GM12892 (cell line): Measurements from ENCODE around the gene BBLN.
A peak's percentile ranks its signal among the peaks of the same experiment; 100 is the strongest.

Experiments
- DNase-seq: peaks from one replicate; pipeline ENCODE4 v3.0.0; 2011; ENCODE audit not compliant: insufficient read length
- FAIRE-seq: peaks from 2 replicates; lab custom pipeline; 2011; peaks lifted over from hg19 to GRCh38; lab: Jason Lieb, UNC
- POLR2A ChIP-seq: IDR thresholded peaks from 2 replicates; pipeline ENCODE4 v1.6.1; 2011; ENCODE audit warnings: low read depth, low read length, control low read depth
- POLR2AphosphoS5 ChIP-seq: IDR thresholded peaks from 2 replicates; pipeline ENCODE4 v1.6.1; 2011; ENCODE audit warnings: low read depth, low read length, control low read depth
- TAF1 ChIP-seq: IDR thresholded peaks from 2 replicates; pipeline ENCODE4 v1.6.1; 2011; ENCODE audit warnings: low read depth, mild to moderate bottlenecking, control low read depth, low read length, borderline replicate concordance

Gene BBLN

DNA sequence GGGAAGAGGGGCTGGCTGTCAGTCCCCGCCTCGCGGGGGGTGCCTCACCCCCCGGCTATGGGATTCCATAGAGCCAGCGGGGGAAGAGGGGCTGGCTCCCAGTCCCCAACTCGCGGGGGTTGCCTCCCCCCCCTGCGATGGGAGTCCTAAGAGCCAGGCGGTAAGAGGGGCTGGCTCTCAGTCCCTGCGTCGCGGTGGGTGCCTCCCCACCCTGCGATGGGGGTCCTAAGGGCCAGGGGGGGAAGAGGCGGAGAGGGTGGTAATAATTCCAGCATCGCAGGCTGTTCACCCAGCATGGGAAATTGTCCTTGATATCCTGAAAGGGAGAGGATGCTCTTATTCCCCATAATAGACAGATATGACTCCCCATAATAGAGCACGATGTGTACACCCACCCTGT is 20.4 kb upstream of the BBLN start:
- DNase-seq (no peak), FAIRE-seq (no peak)
- TF ChIP-seq POLR2AphosphoS5 (no peak), POLR2A (no peak), TAF1 (no peak)

DNA sequence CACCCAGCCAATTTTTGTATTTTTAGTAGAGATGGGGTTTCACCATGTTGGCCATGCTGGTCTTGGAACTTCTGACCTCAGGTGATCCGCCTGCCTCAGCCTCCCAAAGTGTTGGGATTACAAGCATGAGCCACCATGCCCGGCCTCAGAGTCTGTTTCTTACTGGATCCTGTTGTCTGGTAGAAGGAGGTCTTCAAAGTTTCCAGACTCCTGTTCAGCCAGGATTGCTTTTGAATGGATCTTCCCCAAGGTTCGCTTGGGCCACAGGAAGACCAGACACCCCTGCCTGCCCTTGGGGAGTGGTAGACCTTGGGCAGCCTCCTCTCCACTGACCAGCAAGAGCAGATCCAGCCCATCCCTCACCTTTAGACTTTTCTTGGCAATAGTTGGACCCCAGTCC is 18.5 kb upstream of the BBLN start:
- TF ChIP-seq TAF1 (no peak), POLR2A (no peak), POLR2AphosphoS5 (no peak)
- DNase-seq (peak; percentile 5), FAIRE-seq (no peak)

DNA sequence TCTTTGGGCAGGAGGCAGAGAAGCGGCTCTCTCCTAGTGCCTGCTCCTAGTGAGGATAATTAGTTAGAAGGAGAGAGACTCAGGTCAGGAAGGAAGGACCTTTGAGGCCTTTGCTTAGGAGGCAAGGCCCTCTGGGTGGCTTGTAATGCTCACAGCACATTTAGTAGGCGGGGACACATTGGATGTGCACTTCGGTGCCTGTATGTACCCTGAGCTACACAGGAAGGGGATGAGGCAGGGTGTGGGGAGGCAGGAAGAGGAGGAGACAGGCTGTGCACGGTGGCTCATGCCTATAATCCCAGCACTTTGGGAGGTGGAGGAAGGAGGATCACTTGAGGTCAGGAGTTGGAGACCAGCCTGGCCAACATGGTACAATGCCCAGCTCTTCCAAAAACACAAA is 18.0 kb upstream of the BBLN start:
- TF ChIP-seq POLR2AphosphoS5, result no peak
- TF ChIP-seq POLR2A, result no peak
- no peak for TF ChIP-seq TAF1
- FAIRE-seq (no peak), DNase-seq (no peak)

DNA sequence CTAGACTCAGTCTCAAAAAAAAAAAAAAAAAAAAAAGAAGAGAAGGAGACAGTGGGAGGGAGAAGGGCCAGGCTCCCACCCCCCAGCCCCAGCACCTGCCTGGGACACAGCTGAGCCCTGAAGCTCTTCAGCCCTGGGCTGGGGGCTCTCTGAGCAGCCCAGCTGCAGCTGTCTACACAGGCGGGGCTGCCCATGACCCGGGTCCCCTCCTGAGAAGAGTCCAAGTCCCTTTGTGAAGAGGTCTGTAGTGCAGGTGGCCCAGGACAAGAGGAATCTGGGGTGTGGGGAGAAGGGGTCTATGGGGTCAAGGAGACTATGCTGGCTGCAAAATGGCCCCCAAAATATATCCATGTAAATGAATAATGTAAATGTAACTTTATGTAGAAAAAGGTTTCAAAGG is 17.5 kb upstream of the BBLN start:
- no peak for TF ChIP-seq POLR2AphosphoS5
- no peak for TF ChIP-seq POLR2A
- TF ChIP-seq TAF1, result no peak
- FAIRE-seq (no peak), DNase-seq (peak; percentile 12)

DNA sequence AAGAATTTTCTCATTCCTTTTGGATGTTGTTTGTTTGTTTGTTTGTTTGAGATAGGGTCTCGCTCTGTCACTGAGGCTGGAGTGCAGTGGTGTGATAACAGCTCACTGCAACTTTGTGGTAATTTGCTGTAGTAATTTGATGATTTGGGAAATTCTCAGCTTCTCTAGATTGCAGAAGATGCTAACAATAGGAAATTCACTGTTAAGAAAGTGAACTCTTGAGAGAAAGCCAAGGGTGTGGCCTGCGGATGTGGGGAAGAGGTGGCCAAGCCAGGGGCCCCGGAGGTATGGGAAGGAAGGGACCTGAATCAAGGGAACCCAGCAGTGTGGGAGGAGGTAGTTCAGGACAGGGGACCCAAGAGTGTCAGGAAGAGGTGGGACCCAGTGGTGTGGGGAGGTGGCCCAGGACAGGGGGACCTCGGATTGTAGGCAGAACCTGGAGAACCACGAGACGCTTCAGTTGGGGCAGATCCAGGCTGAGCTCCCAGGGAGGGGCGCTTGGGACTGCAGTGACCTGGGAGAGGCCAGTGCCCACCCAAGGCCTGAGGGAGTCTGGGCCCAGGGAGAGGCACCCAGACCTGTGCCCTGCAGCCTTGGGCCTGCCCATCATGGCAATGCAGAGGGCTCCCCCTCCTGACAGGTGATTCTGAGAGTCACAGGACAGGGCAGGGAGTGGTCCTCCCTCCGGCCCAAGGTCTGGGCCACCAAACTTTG is 16.4 kb upstream of the BBLN start:
- FAIRE-seq, result no peak
- no peak for DNase-seq
- TF ChIP-seq POLR2A (no peak), POLR2AphosphoS5 (no peak), TAF1 (no peak)

DNA sequence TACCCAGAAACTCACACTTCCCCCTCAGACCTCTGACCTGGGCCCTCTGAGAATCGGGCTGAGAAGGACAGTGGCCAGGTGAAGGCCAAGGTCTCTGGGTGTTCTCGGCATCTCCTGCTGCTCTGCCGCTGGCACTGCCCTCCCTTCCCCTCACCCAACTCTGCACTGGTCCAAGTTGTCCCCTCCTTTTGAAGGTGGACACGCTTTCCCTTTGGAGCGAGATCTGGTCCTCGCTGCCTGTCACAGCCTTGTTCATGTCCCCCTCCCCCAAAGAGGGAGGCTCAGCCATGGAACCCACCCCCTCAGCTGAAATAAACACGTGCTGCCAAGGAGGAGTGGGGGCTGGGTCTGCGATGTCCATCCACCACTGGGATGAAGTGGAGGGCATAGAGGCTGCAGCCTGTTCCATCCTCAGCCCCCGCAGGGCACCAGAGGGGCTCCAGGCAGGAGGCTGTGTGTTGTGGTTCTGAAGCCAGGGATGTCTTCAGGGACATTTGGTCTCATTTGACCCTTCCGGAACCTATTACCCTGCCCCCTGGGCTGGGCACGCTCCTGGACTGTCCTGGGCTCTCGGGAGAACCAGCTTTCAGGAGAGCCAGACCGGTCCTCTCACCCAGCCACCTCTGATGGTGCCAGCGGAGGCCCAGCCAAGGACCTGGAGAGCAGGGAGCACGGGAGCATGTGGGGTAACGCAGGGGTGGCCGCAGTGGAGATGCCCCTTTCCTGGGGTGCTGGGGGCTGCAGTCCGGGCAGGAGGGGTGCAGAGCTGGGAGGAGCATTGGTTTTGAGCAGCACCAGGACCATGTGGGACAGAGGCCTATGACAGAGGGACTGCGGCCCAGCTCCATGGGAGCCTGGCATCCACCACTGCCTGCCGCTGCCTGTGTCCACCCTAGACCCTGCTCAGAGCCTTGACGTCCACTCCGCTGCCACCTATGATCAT is 15.6 kb upstream of the BBLN start:
- peak; percentile 19 for DNase-seq
- FAIRE-seq, result no peak
- no peak for TF ChIP-seq POLR2A
- no peak for TF ChIP-seq POLR2AphosphoS5
- no peak for TF ChIP-seq TAF1

DNA sequence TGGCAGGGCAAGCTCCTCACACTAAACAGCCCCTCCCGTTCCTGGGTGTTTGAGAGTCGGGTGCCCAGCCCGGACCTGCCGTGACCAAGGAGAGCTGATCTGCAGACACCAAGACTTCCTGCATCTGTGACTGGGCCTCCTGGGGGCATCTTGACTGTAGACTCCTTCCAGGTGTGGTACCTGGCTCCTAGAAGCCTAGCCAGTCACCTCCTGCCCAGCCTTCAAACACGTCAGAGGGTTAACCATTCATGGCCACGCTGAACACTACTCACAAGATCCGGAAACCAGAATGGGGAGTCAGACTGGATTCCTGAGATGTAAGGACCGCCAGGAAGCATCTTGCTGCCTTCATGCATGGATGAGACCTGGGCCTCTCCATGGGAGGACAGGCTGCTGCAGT is 14.5 kb upstream of the BBLN start:
- DNase-seq (peak; percentile 6), FAIRE-seq (no peak)
- TF ChIP-seq TAF1 (no peak), POLR2A (no peak), POLR2AphosphoS5 (no peak)

DNA sequence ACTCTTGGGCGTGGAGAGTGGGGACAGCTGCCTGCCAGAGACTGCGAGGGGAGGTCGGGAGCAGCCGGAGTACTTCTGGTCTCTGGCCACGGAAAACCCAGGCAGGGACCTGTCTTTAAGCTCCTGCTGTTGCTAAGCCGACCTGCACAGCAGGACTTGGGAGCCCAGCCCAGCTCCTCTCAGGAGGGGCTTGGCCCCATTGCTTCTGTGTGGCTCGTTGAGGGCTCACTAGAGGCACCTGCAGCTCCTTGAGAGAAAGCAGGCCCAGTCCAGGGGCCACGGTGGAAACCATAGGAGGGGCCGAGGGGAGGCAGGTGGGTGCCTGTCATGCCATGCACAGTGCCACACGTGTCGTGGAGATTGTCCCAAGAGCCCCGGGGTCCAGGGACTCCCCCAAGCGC is 14.1 kb upstream of the BBLN start:
- FAIRE-seq (no peak), DNase-seq (peak; percentile 13)
- TF ChIP-seq POLR2A (no peak), POLR2AphosphoS5 (no peak), TAF1 (no peak)

DNA sequence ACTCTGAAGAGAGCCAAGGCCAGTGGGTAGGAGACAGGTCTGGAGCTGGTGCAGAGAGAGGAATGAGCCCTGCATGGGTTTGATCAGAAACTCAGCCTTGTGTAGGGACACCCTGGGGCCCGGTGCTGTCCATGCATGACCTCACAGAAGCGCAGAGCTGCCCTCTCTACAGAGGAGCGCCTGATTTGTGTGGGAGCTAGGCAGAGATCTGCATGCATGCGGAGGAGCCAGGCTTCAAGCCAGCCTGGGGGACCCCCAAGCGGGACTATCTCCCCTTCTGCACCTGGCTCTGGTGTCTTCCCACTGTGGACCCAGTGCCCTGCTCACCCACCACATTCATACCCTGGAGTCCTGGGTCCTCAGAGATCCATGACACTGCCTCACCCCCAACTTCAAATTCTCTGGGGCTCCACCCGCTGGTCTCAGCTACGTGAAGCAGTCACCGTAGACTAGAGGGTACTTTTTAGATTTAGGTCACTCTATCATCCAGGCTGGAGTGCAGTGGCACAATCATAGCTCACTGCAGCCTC is 13.4 kb upstream of the BBLN start:
- TF ChIP-seq POLR2A (no peak), POLR2AphosphoS5 (no peak), TAF1 (no peak)
- no peak for FAIRE-seq
- DNase-seq, result peak; percentile 10

DNA sequence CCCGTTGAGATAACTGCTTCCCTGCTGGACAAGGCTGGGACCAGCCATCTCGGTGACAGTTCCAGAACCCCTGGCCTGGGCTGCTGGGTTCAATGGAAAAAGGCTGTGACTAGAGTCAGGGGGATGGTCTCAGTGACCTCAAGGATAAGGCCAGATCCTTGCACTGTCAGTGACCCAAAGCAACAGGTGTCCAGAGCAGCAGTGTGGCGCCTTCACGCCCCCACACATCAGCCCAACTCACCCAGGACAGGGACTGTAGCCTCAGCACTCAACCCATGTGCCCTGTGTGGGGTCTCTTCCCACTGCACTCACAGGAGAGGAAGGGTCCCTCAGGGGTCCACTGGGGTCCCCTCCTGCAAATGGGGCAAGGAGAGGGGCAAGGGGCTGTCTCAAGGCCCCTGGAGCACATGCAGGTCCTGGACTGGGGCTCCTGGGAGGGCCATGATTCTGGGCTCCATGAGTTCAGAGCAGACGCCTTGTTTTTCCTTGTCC is 11.5 kb upstream of the BBLN start:
- TF ChIP-seq POLR2A, result no peak
- TF ChIP-seq TAF1, result no peak
- FAIRE-seq (no peak), DNase-seq (peak; percentile 16)

DNA sequence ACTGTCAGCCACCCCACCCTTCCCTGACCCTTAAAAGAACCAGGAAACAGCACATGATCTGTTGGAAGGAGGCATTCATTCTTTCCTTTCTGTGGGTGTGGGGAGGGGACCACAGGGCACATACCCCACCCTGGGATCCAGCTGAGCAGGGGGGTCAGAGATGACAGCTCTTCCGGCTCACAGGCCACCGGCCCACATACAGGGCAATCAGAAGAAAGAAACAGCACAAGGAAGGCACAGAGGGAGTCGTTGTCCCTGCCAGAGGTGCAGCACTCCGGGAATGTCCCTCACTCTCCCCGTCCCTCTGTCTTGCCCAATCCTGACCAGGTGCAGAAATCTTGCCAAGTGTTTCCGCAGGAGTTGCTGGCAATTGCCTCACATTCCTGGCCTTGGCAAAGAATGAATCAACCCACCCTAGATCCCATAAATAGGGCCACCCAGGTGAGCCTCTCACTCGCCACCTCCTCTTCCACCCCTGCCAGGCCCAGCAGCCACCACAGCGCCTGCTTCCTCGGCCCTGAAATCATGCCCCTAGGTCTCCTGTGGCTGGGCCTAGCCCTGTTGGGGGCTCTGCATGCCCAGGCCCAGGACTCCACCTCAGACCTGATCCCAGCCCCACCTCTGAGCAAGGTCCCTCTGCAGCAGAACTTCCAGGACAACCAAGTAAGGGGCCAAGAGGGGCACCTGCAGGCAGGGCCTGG is 10.9 kb upstream of the BBLN start, which contains the start of gene LCN2:
Gene LCN2, plus strand, starts transcription at position 453 of the 701 bp plus-strand sequence. Its CDS starts 73 bp downstream, at position 526.
- FAIRE-seq (no peak), DNase-seq (peak; percentile 8)
- TF ChIP-seq POLR2A, result no peak
- TF ChIP-seq TAF1, result no peak
- TF ChIP-seq POLR2AphosphoS5, result no peak
